Stimulated activated CD8-positive, alpha-beta memory T cell treated with anti-CD3 and anti-CD28 coated beads, Interleukin-15, amount 100 ng/mL, for 1 hour (primary cell): Measurements from ENCODE around the gene SLC16A8.

Experiments
- DNase-seq: peaks from one replicate; pipeline ENCODE4 v3.0.0-alpha.2; 2020; ENCODE audit warnings: low read depth

SLC16A8 gene

GRCh38 chr22:38112381-38112780, 28.4 kb upstream of the SLC16A8 start:
- DNase-seq = no peak

DNA sequence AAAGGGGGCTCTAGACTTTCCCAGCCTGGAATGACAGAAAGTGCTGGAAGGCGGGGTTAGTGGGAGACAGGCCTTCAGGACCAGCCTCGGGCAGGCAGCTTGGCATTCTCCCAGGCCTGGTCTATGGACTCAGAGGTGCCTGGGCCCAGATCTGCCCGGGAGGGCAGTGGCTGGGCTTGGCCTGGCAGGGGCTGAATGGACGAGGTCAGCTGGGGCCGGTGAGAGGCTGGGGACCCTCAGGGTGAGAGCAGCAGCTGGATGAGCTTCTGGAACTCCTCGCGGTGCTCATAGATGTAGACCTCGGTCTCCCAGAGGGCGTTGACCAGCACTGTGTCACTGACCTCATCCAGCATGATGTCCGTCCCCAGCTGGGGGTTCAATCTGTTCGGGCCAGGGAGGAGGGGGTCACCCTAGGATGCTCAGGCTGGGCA, 28.0 kb upstream of the SLC16A8 start:
- DNase-seq = no peak

GRCh38 chr22:38110863-38111852, 27.2 kb upstream of the SLC16A8 start:
- DNase-seq = no peak

DNA sequence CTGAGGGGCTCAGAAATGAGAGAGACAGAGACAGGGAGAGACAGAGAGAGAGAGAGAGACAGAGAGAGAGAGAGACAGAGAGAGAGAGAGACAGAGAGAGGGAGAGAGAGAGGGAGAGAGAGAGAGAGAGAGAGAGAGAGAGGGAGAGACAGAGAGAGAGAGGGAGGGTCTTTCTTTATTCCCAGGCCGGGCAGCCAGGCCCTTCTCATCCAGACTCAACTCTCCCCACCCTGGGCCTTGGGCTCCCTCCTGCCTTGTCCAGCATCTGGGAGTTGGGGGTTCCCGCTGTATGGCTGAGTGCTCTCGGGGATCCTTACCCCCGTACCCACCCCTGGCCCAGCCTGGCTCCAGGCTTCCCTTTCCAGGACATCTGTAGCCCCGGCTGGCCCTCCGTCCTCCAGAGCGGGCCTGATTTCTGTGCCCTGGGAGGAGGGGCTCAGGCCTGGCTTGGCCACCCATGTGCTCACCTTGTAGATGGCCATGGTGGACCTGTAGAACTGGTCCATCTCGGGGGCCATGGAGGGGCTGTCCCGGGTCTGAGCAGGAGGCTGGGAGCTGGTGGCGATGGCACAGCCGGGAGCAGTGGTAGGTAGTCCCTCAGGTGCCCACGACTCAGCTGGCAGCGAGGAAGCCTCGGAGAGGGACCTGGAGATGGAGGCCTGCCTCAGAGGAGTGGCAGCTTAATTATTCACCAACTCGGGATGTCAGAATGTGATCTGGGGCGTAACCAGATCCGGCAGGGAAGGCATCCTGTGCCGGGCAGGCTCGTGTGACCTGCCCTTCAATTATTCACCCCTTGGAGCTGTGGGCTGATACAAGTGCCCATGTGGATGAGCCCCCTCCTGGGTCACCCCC, 26.3 kb upstream of the SLC16A8 start, which contains the start of gene BAIAP2L2:
Gene BAIAP2L2, minus strand, starts transcription at position 677 of the 855 bp plus-strand sequence. Its CDS starts 159 bp downstream, at position 518.
- no peak for DNase-seq

DNA sequence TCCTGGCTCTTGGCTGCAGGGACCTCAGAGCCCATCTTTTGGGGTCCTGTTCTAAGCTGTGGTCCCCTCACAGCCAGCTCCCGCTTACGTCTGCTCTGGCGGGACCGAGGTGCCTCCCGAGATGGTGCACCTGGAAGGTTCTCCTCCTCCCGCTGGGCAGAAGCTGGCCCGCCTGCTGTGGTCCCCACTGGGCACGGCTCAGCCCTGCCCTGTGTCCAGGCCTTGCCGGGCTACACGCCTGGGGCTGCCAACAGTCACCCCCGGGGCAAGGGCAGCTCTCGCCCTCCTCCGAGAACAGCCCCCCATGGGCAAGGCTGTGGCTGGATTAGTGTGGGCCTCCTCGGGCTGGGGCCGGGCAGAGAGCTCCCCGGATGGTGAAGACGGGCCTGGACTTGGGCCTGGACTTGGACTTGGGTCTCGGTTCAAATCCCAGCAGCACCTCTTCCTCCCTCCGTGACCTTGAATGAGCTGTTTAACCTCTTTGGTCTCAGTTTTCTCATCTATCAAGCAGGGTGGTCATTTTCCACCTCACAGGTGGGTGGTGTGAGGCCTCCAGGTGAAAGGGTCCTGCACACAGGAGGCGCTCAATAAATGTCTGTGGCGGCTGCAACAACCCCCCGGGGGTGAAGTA, 25.5 kb upstream of the SLC16A8 start:
- no peak for DNase-seq

- DNase-seq = no peak
Observed at GRCh38 chr22:38108561-38109319, 24.8 kb upstream of the SLC16A8 start.

DNA sequence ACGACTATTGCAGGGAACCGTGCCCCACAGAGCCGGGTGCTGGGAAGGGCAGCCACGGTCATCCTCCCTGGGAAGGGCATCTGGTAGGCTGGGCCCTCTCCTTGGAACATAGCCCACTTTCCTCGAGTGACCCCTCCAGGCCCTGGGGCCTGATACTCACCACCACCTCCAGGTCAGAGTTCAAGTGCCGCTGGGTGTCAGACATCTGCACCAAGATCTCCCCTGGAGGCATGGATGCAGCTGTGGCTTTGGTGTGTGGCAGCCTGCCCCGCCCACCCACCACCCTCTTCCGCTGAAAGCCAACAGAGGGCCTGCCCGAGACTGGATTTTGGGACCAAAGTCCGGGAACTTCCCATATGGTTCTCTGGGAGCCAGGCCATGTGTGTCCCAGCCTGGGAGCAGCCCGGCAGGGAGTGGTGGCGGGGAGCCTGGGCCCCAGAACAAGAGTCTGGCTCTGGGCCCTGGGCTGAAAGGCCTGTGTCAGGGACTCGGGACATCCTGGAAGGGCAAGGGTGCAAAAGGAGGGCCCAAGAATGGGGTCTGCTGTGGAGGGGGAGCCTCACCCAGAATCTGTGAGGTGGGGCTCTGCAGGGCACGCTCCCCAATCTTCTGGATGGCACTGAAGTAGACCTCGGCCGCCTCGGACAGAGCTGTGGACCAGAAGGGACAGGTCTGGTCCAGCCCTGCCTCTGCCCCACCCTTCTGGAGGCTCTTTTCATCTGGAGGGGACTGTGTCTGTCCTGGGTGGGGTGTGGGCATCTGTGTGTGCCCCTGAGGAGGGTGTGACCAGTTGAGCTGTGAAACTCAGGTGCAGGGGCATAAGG, 23.9 kb upstream of the SLC16A8 start:
- DNase-seq = no peak

DNA sequence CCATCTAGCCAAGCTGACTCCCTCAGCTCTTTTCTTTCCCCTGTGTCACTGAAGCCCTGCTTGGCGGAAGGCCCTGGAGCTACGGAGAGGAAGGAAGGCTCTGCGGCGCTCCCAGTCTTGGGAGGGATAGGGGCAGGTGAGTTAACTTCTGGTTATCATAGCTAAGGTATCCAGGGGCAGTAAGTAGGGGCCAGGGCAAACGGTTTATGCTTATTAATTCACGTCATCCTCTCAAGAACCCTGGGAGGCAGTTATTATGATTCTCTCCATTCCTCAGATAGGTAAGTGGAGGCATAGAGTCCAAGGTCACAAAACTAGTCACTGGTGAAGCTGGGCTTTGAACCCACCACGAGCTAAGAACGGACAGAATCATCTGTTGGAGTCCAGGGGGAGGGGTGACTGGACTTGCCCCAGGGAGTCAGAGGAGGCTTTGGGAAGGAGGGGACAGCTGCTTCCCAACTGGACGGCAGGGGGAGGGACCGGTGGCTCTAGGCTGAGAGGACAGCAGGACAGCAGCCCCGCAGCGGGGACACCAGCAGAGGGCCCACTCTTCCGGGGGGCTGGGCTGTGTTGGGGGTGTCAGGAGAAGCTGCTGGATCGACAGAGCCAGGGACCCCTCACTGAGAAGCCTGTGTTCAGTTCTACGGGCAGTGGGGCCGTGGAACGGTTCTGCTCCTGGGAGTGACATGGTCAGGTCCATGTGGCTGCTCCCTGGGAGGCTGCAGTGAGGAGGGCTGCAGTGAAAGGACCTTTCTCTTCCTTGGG, 23.0 kb upstream of the SLC16A8 start:
- DNase-seq = no peak

DNA sequence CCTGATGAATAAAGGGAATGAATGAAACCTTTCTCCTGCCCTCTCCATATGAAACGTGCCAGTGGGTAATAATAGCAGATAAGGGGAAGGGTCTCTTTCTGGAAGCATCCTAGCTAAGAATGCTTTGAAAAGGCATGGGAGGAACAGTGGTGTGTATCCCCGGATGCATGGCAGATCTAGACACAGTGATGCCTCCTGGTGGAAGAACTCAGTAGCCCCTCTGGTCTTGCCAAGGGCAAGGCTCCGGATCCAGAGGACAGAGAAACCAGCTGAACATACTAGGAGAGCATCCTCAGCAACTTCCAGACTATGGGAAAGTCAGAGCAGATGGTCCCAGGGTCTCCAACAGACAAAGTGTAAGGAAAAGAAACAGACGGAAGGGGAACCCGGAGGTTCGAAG, 20.1 kb upstream of the SLC16A8 start:
- no peak for DNase-seq

DNA sequence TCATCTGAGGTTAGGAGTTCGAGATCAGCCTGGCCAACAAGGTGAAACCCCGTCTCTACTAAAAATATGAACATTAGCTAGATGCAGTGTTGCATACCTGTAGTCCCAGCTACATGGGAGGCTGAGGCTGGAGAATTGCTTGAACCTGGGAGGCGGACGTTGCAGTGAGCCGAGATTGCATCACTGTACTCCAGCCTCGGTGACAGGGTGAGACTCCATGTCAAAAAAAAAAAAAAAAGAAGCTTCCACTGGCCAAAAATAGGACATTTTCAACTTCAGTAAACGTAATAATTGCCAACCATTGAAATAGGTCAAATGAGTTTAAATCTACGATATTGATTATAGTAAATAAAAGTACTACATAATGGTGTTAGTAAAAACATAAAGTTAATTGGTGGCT, 19.7 kb upstream of the SLC16A8 start:
- DNase-seq = no peak

DNA sequence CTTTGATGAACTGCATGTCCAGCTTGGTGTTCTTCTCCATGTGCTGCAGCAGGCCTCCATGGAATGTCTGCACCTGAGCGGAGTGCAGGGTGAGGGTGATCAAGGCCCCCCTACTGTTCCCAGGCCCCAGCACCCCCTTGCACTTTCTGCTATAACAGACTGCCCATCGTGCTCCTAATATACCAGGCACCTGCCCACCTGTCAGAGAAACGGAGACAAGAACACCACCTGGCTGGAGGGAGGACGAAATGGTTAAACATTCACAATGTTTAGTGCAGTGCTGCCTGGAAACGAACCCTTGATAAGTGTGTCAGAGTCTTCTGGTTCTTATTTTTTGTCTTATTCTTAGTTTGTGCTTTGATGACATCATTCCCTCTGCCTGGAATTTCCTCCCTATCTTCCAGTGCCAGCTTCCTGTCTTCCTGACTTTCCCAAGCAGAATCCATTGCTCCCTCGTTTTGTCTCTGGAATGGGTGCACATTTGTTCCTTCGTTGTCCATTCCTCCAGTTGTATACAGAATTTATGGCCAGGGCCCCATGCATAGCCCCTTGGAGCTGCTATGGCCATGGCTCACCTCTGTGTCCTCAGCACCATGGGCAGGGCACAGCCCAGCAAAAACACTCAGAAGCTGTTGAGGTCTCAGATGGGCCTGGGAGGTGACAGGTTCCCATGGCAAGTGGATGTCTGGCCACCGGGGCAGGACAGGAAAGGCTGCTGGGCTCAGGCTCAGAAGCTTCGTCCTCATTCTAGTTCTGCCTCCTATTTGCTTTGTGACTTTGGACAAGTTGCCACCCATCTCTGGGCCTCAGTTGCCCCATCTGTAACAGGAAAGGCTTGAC, 14.6 kb upstream of the SLC16A8 start:
- DNase-seq = no peak

GRCh38 chr22:38097557-38098409, 13.8 kb upstream of the SLC16A8 start:
- no peak for DNase-seq

DNA sequence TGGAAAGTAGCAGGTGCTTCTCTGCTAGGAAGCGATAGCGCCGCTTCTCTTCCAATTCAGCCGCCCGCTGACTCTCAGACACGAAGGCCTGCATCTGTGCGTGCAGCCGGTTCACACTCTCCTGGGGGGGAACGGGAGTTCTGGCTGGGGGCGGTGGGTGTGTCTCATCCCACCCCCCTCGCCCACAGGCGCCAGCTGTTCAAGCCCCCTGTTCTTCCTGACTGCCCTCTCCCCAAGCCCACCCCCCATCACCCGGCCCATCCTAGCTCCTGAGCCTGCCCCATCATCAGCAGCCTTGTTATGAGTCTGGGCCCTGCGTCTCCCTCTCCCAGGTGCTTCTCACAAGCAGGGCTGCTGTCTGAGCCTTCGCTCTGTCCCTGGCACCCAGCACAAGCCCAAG, 13.1 kb upstream of the SLC16A8 start:
- no peak for DNase-seq

DNA sequence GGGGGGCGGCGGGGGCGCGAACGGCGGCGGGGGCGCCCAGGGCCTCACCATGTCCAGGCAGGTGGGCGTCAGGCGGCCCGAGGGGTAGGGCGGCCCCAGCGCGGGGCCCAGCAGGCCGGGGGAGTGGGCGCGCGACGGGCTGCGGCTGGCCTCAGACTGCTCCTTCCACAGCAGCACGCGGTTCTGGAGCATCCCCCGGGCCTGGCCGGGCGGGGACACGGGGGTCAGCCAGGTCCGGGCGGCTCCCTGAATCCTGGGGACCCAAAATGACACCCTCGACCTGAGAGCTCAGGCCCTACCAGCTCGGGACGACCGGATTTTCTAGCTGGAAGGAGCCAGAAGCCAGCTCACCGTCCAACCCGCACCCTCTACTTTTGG, 5.5 kb upstream of the SLC16A8 start:
- no peak for DNase-seq

DNA sequence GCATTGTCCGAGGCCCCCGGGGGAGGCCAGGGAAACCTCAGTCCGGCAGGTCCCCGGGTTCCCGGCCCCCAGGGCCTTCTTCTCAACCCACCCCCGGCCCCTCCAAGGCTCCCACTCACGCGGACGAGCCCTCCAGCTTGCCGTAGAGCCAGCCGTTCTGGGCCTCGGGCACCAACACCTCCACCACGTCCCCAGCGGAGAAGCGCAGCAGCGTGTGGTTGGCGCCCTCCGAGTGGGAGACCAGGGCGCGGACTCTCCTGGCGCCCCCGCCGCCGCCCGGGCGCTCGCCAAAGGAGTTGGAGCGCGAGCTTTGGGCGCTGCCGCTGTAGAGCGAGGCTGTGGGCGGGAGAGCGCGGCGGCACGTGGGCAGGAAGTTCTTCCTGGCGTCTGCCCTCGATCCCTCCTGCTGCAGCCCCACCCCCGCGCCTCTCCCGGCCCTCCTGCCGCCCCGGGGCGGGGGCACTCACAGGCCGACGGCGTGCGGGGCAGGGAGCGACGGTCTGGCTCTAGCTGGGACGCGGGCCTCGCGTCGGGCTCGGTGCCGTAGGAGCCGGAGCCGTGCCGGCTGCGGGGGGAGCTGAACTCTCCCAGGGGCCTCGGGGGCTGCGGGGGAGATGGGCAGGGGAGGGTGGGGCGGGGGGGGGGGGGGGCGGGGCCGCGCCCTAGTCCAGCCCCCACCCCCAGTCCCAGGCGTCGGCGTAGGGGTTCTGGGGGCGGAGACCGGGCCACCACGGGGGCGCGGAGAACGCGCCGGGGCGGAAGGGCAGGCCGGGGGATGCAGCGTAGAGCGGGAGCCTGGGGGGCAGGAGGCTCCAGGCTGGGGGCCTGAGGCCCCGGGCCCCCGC, 4.9 kb upstream of the SLC16A8 start:
- no peak for DNase-seq

GRCh38 chr22:38087855-38088254, 3.9 kb upstream of the SLC16A8 start:
- no peak for DNase-seq

GRCh38 chr22:38086942-38087341, 3.0 kb upstream of the SLC16A8 start:
- DNase-seq = no peak
